Suprapubic skin (tissue), 4 donors: ENCODE results near the gene NRXN3.

Experiments used
- POLR2A ChIP-seq, 2 donors: fragments of 450-650 bp; IDR thresholded peaks; one replicate each; pipeline ENCODE4 v1.6.1; 2017; ENCODE audit warnings: antibody characterized with exemption in 2 of 2, mild to moderate bottlenecking in 2 of 2, moderate library complexity in 2 of 2
- POLR2AphosphoS5 ChIP-seq, 3 donors: sonication (generic); formaldehyde crosslinking; IDR thresholded peaks; one replicate each; pipeline ENCODE4 v1.6.1; 2017; ENCODE audit warnings: antibody characterized with exemption in 3 of 3
- TF ChIP-seq, protein P1 (sequence below), 2 donors: fragments of 200-600 bp in 1 of 2; fragments of 450-650 bp in 1 of 2; sonication (generic) in 1 of 2; IDR thresholded peaks; one replicate each; pipeline ENCODE4 v1.5.1; 2016 to 2019; ENCODE audit warnings: antibody characterized with exemption in 2 of 2, mild to moderate bottlenecking in 1 of 2, moderate library complexity in 1 of 2

DNA sequence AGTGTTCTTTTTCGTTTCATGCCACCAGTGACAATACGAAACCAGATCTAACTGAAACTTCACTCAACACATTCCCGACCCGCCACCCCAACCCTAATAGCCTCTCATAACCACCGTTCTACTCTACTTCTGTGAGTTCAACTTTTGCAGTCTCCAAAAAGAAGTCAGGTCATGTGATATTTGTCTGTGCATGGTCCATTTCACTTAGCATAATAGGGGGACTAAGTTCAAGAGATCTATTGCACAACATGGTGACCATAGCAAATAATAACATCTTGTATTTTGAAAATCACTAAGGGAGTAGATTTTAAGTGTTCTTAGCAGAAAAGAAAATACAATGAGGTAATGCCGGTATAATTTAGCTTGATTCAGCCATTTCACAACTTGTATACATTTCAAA lies 1664.7 kb downstream of the NRXN3 start:
- TF ChIP-seq, protein P1, sequence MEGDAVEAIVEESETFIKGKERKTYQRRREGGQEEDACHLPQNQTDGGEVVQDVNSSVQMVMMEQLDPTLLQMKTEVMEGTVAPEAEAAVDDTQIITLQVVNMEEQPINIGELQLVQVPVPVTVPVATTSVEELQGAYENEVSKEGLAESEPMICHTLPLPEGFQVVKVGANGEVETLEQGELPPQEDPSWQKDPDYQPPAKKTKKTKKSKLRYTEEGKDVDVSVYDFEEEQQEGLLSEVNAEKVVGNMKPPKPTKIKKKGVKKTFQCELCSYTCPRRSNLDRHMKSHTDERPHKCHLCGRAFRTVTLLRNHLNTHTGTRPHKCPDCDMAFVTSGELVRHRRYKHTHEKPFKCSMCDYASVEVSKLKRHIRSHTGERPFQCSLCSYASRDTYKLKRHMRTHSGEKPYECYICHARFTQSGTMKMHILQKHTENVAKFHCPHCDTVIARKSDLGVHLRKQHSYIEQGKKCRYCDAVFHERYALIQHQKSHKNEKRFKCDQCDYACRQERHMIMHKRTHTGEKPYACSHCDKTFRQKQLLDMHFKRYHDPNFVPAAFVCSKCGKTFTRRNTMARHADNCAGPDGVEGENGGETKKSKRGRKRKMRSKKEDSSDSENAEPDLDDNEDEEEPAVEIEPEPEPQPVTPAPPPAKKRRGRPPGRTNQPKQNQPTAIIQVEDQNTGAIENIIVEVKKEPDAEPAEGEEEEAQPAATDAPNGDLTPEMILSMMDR (IDR thresholded peaks at IDR 0.05): no peak
- TF ChIP-seq POLR2AphosphoS5 (IDR thresholded peaks at IDR 0.05) (no peak), POLR2A (IDR thresholded peaks at IDR 0.05) (no peak)
